SK-N-SH (cell line): ENCODE data around the gene CD109.

Source experiments
- CHD2 ChIP-seq: fragments of 150-350 bp; IDR thresholded peaks from 2 replicates; pipeline ENCODE4 v1.6.1; 2018; ENCODE audit warnings: low read length; ENCODE audit not compliant: partially characterized antibody
- EZH2phosphoT487 ChIP-seq: fragments of 200-600 bp; sonication (generic); IDR thresholded peaks from 2 replicates; pipeline ENCODE4 v1.6.1; 2017; ENCODE audit warnings: low read depth, mixed run types, mild to moderate bottlenecking, antibody characterized with exemption, moderate library complexity, borderline replicate concordance
- FOSL2 ChIP-seq: IDR thresholded peaks from 2 replicates; pipeline ENCODE4 v1.4.0; 2012; ENCODE audit warnings: low read depth, mild to moderate bottlenecking, moderate library complexity, borderline replicate concordance
- GABPA ChIP-seq: IDR thresholded peaks from 2 replicates; pipeline ENCODE4 v1.4.0; 2012; ENCODE audit warnings: low read depth, mild to moderate bottlenecking
- MXI1 ChIP-seq: IDR thresholded peaks from 2 replicates; pipeline ENCODE4 v1.6.1; 2012; ENCODE audit warnings: mild to moderate bottlenecking, low read depth, low read length, improper control_type of control experiment
- POLR2AphosphoS5 ChIP-seq: IDR thresholded peaks from 2 replicates; pipeline ENCODE4 v1.6.1; 2012; ENCODE audit warnings: low read depth, low read length
- REST ChIP-seq: IDR thresholded peaks from 2 replicates; pipeline ENCODE4 v1.6.1; 2012; ENCODE audit warnings: mild to moderate bottlenecking, low read depth, low read length, moderate library complexity
- SMC3 ChIP-seq: IDR thresholded peaks from 2 replicates; pipeline ENCODE4 v1.6.1; 2012; ENCODE audit warnings: low read depth, low read length, improper control_type of control experiment
- TAF1 ChIP-seq: IDR thresholded peaks from 2 replicates; pipeline ENCODE4 v1.6.1; 2012; ENCODE audit warnings: low read depth, mild to moderate bottlenecking, low read length, moderate library complexity, borderline replicate concordance
- USF2 ChIP-seq: fragments of 150-350 bp; IDR thresholded peaks from 2 replicates; pipeline ENCODE4 v1.6.1; 2017; ENCODE audit warnings: antibody characterized with exemption, low read length, low read depth, borderline replicate concordance
- TF ChIP-seq, protein P1 (sequence below): fragments of 200-600 bp; sonication (generic); IDR thresholded peaks from 2 replicates; pipeline ENCODE4 v1.6.1; 2017; ENCODE audit warnings: antibody characterized with exemption, mild to moderate bottlenecking, moderate library complexity

DNA sequence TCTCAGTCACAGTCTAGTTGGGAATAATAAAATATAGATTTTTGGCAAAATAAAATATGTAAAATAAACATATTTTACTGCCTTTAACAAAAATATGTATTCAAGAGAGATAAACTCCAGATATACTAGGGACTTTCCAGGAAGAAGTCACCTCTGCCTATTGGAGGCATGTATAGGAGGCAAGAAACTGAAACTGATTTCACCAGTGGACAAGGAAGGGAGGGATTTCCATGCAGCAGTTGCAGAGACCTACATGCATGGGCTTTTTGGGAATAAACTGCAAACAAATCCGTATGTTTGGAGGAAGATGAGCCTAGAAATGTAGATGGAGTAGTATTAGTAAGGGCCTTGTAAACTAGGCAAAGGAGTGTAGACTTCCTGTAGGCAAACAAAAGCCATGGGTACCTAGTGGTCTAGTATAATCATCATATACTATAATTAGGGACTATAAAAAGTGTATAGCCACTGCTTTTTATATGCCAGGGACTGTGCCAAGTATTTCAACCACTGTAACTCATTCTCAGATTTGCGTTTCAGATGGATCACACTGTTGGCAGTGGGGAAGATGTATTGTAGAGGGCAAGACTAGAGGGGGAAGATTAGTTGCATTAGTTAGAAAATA lies 38.9 kb downstream of the CD109 start:
- TF ChIP-seq EZH2phosphoT487 (no peak), SMC3 (no peak), GABPA (no peak), CHD2 (no peak), POLR2AphosphoS5 (no peak), TAF1 (no peak), FOSL2 (no peak), USF2 (no peak), REST (no peak), MXI1 (no peak)
- TF ChIP-seq, protein P1, sequence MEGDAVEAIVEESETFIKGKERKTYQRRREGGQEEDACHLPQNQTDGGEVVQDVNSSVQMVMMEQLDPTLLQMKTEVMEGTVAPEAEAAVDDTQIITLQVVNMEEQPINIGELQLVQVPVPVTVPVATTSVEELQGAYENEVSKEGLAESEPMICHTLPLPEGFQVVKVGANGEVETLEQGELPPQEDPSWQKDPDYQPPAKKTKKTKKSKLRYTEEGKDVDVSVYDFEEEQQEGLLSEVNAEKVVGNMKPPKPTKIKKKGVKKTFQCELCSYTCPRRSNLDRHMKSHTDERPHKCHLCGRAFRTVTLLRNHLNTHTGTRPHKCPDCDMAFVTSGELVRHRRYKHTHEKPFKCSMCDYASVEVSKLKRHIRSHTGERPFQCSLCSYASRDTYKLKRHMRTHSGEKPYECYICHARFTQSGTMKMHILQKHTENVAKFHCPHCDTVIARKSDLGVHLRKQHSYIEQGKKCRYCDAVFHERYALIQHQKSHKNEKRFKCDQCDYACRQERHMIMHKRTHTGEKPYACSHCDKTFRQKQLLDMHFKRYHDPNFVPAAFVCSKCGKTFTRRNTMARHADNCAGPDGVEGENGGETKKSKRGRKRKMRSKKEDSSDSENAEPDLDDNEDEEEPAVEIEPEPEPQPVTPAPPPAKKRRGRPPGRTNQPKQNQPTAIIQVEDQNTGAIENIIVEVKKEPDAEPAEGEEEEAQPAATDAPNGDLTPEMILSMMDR: no peak
